ENCODE measurements around the gene FAM89B.

Gene FAM89B

DNA sequence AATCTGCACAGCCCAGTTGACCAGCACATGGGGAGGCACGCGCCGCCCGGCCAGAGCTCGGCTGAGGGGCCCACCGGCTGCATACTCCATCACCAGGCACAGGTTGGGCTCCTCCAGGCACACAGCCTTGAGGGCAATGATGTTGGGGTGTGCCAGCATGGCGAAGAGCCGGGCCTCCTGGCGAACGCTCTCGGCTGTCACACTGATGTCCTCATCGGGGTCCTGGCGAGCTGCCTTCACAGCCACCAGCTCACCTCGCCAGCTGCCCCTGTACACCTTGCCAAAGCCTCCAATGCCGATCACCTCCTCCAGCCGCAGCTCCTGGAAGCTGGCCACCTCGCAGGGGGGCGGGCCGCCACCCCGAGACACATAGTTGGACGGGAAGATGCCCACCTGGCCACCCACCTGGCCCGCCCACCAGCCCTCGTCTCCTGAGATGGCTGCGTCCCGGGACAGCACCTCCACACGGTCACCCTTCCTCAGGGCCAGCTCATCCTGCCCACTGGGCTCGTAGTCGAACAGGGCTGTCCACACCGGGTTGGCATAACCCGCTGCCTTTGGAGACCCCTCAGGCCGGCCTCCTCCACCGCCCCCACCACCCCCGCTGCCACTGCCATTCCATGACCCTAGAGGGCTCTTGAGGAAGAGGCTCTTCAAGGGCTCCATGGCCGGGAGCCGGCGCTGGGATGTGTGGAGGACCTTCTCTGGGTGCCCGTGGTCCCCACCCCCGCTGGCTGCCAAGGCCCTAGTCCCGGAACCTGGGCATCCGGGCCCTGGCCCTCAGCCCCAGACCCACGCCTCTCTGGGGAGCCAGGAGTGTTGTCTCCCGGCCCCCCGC is 41.0 kb downstream of the FAM89B start:
- DNase-seq, result no peak

DNA sequence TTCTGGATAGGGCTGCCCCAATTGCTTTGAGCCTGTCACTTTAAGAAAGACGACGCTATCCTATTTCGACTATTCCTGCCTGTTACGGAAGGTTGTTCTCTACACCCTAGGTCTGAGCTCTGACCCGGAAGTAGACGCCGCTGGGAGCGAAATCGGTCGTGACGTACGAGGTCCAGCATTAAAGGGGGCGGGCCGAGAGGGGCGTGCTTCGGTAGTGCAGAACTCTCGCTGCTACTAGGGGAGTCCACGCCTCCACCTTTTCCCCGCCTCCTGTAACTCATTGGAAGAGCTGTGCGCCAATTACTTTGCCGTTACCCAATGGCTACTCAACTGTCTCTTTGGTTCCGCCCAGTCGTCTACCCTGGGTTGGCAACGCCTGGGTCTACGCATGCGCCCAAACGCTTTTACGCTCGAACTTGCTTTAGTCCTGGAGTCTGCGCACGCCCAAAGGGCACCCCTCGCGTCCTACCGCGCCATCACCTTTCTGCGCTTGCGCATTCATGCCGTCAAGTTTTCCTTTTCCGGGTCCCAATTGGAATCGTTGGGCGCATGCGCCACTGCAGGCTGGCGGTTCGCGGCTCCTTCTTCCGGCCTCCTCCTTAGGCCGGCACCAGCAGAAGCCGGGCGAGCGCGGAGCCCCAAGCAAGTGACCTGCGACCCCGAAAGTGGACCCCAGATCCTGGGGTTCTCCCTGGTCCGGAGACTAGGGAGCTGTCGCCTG is 43.1 kb downstream of the FAM89B start, which contains the start of gene PCNX3:
Gene PCNX3 (plus strand): TSS at position 548 of the 721 bp plus-strand sequence. CDS start 536 bp downstream, outside the sequence.
- DNase-seq, result peak; percentile 100

DNA sequence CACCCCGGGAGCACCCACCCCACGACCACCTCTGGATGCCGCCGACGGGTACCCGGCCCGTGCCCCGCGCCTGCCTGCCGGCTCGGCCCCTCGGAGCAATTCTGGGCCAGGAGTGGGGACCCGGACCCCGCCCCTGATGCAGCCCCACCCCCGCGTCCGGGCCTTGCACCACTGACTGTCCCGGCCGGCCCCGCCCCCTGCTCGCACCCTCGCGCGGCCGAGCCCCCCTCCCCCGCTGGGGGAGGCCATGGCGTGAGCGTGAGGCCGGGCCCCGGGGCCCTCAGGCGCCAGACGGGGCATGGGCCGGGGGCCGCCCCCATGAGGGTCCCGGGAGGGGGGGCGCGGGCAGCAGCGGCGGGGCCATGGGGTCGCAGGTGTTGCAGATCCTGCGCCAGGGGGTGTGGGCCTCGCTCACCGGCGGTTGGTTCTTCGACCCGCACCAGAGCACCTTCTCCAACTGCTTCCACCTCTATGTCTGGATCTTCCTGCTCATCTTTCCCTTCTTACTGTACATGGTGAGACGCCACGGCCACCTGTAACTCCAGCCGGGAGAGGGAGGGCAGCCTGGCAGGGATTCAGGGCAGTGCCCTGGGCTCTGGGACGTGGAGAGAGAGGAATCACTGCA is 43.7 kb downstream of the FAM89B start:
- DNase-seq, result no peak

DNA sequence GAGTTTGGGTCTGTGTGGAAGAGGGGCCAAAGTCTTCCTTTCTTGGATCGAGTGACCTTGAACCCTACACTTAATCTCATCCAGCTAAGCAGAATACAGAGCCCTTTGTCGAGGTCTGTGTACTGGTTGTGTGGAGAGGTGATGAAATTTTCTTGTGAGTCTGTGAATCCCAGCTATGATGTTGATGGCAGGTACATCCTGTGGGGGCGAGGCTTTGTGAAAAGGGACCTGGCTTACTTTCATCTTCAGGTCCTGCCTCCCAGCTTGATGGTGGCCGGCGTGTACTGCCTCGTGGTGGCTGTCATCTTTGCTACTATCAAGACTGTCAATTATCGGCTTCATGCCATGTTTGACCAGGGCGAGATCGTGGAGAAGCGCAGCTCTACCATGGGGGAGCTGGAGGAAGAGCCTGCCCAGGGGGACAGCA is 44.2 kb downstream of the FAM89B start:
- DNase-seq, result no peak

DNA sequence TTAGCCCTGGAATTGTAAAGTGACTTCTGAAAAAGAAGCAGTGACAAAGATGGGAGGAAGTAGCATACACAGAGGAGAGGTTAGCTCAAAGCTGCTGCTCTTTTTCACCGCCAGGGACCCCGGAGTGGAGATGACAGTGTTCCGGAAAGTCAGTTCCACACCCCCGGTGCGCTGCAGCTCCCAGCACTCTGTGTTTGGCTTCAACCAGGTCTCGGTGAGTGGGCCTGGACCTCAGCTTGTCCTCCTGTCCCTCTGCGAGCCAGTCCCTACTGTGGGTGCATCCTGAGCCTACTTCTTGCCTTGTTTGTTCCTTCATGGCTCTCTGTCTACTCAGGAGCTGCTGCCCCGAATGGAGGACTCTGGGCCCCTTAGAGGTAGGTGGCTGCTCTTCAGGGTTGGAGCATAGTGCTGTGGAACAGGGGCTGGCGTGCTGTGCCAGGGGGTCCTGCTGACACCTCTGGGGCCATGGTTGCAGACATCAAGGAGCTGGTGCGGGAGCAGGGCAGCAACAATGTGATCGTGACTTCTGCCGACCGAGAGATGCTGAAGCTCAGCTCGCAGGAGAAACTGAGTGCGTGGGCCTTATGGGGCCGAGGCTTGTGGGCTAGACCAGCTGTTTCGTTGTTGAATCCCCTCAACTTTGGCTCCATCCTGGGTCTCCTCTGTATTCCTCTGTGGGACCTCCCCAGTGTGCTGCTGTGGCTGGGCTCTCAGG is 45.0 kb downstream of the FAM89B start:
- no peak for DNase-seq

DNA sequence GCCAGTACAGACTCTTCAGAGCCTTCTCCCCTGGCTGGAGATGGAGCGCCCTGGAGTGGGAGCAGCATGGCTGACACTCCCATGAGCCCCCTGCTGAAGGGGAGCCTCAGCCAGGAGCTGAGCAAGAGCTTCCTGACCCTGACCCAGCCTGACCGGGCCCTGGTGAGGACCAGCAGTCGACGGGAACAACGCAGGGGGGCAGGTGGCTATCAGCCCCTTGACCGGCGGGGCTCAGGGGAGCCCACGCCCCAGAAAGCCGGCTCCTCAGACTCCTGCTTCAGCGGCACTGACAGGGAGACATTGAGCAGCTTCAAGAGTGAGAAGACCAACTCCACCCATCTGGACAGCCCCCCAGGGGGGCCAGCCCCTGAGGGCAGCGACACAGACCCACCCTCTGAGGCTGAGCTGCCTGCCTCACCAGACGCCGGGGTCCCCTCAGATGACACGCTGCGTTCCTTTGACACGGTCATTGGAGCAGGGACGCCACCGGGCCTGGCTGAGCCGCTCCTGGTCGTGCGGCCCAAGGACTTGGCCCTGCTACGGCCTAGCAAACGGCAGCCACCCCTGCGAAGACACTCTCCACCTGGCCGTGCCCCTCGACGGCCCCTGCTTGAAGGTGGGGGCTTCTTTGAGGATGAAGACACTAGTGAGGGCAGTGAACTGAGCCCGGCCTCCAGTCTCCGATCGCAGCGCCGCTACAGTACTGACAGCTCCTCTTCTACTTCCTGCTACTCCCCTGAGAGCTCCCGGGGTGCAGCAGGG is 45.8 kb downstream of the FAM89B start:
- DNase-seq, result no peak

DNA sequence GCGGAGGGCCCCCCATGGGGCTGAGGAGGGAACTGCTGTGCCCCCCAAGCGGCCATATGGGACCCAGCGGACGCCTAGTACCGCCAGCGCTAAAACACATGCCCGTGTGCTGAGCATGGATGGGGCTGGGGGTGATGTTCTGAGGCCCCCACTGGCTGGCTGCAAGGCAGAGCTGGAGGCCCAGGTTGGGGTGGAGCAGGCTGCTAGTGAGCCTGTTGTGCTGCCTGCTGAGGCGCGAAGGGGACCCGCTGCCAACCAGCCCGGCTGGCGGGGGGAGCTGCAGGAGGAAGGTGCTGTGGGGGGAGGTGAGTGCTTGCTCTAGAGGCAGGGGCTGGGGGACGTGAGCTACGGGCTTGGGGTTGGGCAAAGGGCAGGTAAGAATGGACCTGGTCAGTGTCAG is 46.4 kb downstream of the FAM89B start:
- DNase-seq, result no peak

DNA sequence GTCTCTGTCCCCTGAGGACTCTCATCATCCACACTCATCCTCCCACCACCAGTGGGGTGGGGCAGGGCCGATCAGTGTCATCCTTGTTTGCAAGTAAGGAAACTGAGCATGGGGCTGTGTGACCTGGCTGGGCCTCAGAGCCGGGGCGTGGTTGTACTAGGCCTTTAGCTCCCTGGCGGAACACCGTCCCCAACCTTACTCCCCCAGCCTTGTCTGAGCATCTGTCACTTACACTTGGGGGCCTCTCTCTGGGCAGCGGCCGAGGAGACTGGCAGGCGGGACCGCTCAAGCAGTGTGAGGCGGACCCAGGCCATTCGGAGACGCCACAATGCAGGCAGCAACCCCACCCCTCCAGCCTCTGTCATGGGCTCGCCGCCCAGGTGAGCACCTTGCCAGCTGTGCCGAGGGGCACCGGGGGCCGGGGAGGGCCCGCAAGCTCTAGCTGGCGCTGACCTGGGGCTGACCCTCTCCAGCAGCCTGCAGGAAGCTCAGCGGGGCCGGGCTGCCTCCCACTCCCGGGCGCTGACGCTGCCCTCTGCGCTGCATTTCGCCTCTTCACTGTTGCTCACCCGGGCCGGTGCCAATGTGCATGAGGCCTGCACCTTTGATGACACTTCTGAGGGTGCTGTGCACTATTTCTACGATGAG is 47.1 kb downstream of the FAM89B start:
- no peak for DNase-seq

DNA sequence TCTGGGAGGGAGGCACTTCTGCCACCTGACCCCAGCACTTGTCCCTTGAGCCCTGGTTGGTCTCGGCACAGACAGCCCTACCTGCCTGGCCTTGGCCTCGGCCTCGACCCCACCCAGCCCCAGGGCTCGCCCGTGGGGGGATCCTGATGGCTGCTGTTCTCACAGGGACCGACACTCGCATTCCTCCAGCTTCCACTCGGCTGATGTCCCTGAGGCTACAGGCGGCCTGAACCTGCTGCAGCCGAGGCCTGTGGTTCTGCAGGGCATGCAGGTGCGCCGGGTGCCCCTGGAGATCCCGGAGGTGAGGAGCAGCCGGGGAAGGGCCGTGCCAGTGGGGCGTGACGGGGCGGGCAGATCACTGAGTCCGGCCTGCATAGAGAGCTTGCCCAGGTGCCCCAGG is 48.3 kb downstream of the FAM89B start:
- DNase-seq, result no peak

DNA sequence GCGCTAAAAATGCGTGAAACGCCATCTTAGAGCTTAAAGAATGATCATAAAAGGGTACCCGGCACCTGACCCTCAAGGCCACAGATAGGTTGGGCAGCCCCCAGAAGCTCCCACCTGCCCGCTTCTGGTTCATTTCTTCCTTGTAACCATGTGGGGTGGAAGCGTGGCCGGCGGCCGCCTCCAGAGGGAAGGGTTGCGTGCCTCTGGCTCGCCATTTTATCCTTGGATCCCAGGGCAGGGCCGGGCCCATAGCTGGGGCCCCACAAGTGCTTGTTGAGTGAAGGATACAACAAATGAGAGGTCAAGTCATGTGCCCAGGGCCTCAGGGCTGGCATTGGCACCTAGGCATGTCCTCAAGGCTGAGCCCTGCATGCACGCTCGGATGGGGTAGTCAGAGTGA is 49.1 kb downstream of the FAM89B start:
- no peak for DNase-seq

DNA sequence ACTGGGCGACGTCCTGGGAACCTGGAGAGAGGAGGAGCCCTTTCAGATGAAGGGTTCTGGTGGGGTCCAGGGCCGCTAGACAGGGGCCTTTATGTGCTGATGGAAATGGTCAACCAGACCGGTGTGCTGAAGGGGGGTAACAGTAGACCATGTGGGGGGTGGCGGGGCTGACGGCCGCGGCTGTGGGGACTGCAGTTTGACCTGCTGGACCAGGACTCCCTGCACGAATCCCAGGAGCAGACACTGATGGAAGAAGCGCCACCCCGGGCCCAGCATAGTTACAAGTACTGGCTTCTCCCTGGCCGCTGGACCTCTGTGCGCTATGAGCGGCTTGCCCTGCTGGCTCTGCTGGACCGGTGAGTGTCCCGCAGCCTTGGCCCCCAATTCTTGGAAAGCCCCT is 49.7 kb downstream of the FAM89B start:
- no peak for DNase-seq

DNA sequence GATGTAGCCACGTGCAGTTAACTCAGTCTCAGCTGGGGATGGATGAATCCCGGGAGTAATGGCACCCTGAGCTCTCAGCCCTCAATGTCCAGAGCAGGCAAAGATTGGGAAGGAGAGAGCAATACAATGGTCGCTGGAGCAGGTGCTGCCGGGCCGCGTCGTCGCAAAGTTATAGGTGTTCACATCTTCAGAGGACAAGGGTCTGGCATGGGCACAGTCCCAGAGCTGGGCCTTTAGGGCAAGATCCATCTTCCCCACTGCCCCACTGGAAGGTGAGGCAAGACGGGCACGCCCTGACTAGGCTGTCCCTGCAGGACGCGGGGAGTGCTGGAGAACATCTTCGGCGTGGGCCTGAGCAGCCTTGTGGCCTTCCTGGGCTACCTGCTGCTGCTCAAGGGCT is 50.8 kb downstream of the FAM89B start:
- DNase-seq, result no peak

Measured in stimulated activated CD4-positive, alpha-beta T cell treated with anti-CD3 and anti-CD28 coated beads, Interleukin-4, amount 100 ng/mL, for 24 hours (primary cell).